Measurements from ENCODE around the gene NPDC1. TPM values are rescaled to one million over a fixed set of nuclear protein-coding genes. Genes with fewer than 3 reads are reported as not detected.

Gene NPDC1
- total RNA-seq, 1 donor from 2014 or later = 63.9 TPM

DNA sequence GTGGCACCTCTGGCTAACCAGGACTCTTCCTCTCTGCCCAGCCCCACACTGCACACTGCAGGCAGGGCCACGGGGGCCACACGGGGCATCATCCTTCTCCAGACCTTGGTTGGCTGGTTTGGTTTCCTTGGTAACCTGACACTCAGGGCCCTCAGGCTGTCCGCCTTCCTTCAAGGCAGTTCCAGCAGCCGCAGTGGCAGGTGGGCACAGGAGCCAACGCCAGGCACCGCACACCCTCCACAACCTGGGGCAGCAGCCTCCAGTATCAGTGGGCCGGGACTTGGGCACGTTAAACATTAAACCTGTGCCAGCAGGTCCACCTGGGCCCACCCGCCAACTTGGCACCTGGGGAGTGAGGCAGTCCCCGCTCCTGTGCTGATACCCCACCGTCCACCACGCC, 1.9 kb downstream of the NPDC1 start:
- peaks cover 64% of the 10 kb centered on the region for H3K4me1 ChIP-seq

DNA sequence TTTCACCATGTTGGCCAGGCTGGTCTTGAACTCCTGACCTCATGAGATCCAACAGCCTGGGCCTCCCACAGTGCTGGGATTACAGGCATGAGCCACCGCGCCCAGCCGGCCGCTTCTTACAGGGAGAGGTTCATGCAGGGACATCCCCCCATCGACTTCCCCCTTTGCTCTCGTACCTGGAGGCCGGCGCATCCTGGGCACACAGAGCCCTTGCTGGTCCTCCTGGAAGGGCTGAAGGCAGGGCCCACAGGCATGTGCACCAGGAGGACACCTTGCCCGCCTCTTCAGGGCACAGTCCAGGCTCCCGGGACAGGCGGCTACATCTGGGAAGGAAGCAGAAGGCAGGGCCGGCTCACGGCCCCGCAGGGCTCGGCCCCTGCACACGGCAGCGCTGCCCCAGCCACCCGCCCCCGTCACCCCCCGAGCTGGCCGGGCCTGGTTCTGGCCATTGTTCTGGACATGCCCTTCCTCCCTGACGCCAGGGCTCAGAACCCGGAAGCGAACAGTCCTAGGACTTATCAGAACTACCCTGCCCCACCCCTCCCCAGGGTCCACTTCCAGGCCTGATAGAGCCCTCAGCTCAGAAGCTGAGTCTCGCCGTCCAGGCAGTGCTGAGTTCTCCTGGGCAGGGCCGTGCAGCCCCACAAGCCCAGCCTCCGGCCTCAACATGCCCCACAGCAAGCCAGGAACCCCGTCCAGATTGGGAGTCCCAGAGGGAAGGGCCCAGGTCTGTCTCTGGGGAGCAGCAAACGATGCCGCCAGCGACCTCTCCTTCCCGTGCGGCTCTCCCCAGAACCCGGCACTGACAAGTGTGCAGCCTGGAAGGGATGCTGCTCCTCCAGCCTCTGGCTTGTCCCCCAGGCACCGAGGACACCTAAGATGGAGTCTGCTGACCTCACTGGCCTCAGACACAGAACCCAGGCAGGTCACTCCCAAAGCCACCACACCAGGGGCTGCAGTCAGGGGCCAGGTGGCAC, 2.9 kb downstream of the NPDC1 start:
- peaks cover 36% of the 10 kb centered on the region for H3K36me3 ChIP-seq
- peaks cover 59% of the 10 kb centered on the region for H3K4me1 ChIP-seq
- H3K27me3 ChIP-seq (ENCODE audit: low read depth) = peaks cover 14% of the 10 kb centered on the region
- no peak for TF ChIP-seq CTCF (IDR thresholded peaks at IDR 0.05; ENCODE audit: borderline replicate concordance)
- no peaks in the 10 kb centered on the region for H3K9me3 ChIP-seq (replicated peaks)
- intact Hi-C loops (cut with micrococcal nuclease) = no loop called here
- H3K4me3 ChIP-seq = peak overlapping the region; percentile 80
- peak overlapping the region; percentile 93 for H3K27ac ChIP-seq (replicated peaks)
- DNase-seq = peak; percentile 67

More for the DNA sequence above, 1.9 kb downstream of the NPDC1 start:
- peaks cover 24% of the 10 kb centered on the region for H3K27me3 ChIP-seq (ENCODE audit: low read depth)
- H3K36me3 ChIP-seq = peaks cover 30% of the 10 kb centered on the region
- peak overlapping the region; percentile 93 for H3K27ac ChIP-seq (replicated peaks)
- intact Hi-C loops (cut with micrococcal nuclease) = no loop called here
- no peak for TF ChIP-seq CTCF (IDR thresholded peaks at IDR 0.05; ENCODE audit: borderline replicate concordance)
- no peak for DNase-seq
- peak overlapping the region; percentile 80 for H3K4me3 ChIP-seq
- H3K9me3 ChIP-seq (replicated peaks) = no peaks in the 10 kb centered on the region

GRCh38 chr9:137041124-137041523, 4.9 kb downstream of the NPDC1 start:
- H3K27ac ChIP-seq (replicated peaks) = peak overlapping the region; percentile 93

GRCh38 chr9:137040568-137040967, 5.4 kb downstream of the NPDC1 start:
- Histone ChIP-seq H3K4me3 (no peak overlapping the region), H3K27me3 (ENCODE audit: low read depth) (no peaks in the 10 kb centered on the region), H3K4me1 (peaks cover 51% of the 10 kb centered on the region), H3K36me3 (peaks cover 39% of the 10 kb centered on the region), H3K27ac (replicated peaks) (peak overlapping the region; percentile 93), H3K9me3 (replicated peaks) (no peaks in the 10 kb centered on the region)
- intact Hi-C loops (cut with micrococcal nuclease) = no loop called here
- no peak for DNase-seq
- TF ChIP-seq CTCF (IDR thresholded peaks at IDR 0.05; ENCODE audit: borderline replicate concordance) = no peak

More at GRCh38 chr9:137041124-137041523, 4.9 kb downstream of the NPDC1 start:
- Histone ChIP-seq H3K27me3 (ENCODE audit: low read depth) (no peaks in the 10 kb centered on the region), H3K9me3 (replicated peaks) (no peaks in the 10 kb centered on the region), H3K4me3 (no peak overlapping the region), H3K4me1 (peaks cover 53% of the 10 kb centered on the region), H3K36me3 (peaks cover 39% of the 10 kb centered on the region)
- no peak for TF ChIP-seq CTCF (IDR thresholded peaks at IDR 0.05; ENCODE audit: borderline replicate concordance)
- intact Hi-C loops (cut with micrococcal nuclease) = no loop called here
- no peak for DNase-seq

- no peak for DNase-seq
- no peaks in the 10 kb centered on the region for H3K9me3 ChIP-seq (replicated peaks)
- no peaks in the 10 kb centered on the region for H3K27me3 ChIP-seq (ENCODE audit: low read depth)
- peaks cover 39% of the 10 kb centered on the region for H3K36me3 ChIP-seq
- H3K27ac ChIP-seq (replicated peaks) = no peak overlapping the region
- intact Hi-C loops (cut with micrococcal nuclease) = loop anchor here (5.0 kb wide), 1 partner anchor 252 kb away; no protein-coding TSS in a partner anchor
- H3K4me1 ChIP-seq = peaks cover 52% of the 10 kb centered on the region
- no peak overlapping the region for H3K4me3 ChIP-seq
- TF ChIP-seq CTCF (IDR thresholded peaks at IDR 0.05; ENCODE audit: borderline replicate concordance) = no peak
Observed at GRCh38 chr9:137039611-137040366, 6.2 kb downstream of the NPDC1 start.
